Globus pallidus (tissue), 1 donor: ENCODE results near the gene CHRNB4.
"Not testable (repeated sequence)": the region's sequence is repeated elsewhere in the genome, so short reads cannot be mapped to it uniquely, and the experiment has no call there.

Experiments used
- DNase-seq: peaks from one replicate; pipeline ENCODE4 v3.0.0-alpha.2; 2015; ENCODE audit warnings: low spot score

The CHRNB4 gene

DNA sequence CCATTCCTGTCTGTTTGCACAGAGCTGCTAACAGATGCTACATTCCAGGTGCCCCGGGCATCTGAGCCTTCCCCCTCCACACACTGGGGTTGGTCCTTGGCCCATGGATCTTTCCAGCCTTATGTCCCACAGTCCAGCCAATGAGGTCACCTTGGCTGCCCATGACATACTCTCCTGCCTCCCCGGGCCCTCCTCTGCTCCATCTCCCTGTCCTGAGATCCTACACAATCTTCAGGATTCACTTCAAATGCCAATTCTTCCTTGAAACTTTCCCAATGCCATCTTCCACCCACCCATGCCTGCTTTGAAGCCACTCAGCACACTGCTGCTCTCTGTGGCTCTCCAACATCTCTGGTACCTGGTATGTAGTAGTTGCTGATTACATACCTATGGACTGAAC, 24.5 kb downstream of the CHRNB4 start:
- DNase-seq: no peak

DNA sequence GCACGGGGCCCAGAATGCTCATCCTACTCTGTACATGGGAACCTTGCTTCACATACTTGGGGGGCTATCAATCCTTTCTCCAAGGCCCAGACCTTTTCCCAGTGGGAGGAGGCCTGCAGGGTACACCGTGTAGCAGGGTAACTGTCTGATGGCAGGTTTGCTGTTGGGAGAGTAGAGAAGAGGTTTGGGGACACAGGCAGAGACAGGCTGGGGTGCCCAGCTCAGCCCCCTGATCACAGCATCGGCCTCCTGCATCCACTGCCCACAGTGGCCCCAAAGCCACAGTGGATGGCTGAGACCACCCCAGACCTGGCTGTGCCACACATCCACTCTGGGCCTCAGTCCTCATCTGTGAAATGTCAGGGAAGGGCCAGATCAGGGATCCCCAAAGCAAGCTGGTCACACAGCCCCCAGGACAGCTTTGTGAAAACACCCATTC, 25.8 kb downstream of the CHRNB4 start:
- DNase-seq: no peak

DNA sequence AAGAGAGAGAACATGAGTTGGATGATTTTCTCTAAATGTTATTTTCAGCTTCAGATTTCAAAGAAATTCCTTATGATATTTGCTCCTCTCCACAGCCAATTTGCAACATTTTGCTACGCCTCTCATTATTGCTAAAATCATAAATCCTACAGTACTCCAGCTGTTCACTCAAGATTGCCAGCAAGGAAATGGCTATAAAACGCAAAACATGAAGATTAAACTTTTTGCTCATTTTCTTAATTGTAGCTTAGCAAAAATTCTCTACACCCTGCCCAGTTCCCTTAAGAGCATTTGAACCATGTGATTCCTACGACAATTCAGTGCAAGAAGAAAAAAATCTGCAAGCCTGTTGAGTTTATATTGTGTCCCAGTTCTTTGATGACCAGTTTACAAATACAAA, 27.0 kb downstream of the CHRNB4 start:
- DNase-seq: no peak

DNA sequence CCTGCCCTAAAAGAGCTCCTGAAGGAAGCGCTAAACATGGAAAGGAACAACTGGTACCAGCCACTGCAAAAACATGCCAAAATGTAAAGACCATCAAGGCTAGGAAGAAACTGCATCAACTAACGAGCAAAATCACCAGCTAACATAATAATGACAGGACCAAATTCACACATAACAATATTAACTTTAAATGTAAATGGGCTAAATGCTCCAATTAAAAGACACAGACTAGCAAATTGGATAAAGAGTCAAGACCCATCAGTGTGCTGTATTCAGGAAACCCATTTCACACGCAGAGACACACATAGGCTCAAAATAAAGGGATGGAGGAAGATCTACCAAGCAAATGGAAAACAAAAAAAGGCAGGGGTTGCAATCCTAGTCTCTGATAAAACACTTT, 31.5 kb downstream of the CHRNB4 start:
- not testable (repeated sequence) for DNase-seq

DNA sequence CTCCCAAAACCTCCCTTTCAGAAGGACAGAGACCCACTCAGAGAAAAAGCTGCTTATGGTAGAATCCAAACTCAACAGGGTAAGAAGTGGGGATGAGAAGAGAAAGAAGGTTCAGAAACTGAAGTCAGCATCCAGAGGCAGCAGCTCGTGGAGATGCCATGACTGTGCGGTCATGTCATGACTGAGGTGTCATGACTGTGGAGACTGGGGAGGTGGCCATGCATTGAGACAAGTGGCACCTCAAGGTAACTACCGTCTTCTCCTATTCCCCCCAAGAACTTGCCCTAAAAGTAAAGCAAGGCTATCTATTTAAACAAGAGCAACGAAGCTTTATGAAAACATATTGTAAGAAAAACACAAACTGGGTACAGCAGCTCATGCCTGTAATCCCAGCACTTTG, 35.3 kb downstream of the CHRNB4 start:
- no peak for DNase-seq

DNA sequence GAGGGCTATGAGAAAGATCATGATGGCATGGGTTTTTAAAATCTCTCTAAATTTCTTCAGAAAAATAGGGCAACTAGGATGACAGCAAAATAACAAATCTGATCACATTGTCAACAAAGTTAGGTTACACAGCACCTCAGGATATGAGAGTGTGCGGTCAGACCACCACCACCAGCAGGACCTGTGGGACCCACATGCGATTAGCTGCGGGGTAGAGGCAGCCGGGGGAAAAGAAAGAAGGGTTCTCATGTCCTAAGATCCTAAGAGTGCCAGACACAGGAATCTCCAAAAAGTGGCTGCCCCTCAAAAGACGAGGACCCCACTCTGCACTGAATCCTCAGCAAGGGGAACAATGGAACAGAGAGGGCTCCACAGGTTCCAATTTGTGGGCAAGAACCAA, 35.8 kb downstream of the CHRNB4 start:
- DNase-seq: no peak

DNA sequence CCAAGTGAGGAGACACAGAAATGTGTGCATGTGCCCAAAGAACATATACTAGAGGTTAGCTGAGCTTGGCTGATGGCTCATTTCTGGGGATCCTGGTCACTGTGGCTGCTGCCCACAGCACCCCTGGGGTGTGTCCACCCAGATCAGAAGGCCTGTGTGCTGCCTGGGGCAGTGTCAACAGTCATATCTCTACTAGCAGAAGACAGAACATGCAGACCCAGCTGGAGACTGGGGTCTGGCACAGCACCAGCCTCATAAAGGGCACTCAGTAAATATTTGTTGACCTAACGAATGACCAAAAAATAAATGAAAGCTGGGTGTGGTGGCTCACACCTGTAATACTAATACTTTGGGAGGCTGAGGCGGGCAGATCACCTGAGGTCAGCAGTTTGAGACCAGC, 36.6 kb downstream of the CHRNB4 start:
- DNase-seq: no peak

DNA sequence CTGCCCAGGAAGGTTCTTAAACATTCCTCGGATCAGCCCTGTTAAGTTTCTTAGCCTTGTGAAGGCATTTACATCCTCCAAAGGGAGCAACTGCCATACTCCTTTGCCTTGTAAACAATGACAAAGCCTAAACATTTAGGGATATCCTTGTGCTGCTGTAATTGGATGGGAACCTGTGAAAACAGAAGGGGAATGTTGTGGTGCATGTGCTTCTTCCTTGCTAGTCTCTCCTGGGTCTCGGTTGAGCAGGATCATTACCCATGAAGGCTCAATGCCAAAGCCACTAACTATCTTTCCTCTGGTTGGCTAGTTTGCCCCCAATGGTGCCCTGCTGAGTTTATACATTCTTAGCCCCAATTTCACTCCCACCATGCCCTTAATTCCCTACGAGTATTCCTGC, 37.5 kb downstream of the CHRNB4 start:
- no peak for DNase-seq

DNA sequence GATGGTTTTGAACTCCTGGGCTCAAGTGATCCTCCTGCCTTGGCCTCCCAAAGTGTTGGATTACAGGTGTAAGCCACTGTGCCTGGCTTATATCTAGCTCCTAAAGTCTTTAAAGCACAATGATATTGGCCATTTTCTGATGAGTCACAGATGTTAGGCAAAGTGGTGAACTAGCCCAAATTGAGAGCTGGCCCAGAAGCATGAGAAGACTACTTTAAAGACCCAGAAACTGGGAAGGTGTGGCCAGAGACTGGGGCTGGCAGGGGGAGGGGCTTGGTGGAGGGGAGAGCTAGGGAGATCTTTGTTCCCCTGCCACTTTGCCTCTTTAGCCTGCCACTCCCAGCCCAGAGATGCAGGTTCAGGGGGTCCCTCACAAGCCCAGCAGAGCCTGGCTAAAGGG, 41.8 kb downstream of the CHRNB4 start:
- DNase-seq: no peak

DNA sequence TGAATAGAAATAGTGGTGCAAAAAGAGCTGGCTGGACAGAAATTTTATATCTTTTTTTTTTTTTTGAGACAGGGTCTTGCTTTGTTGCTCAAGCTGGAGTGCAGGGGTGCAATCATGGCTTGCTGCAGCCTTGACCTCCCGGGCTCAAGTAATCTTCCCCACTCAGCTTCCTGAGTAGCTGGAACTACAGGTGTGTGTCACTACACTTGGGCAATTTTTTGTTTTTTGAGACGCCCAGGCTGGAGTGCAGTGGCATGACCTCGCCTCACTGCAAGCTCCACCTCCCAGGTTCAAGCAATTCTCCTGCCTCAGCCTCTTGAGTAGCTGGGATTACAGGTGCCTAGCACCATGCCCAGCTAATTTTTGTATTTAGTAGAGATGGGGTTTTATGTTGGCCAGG, 42.7 kb downstream of the CHRNB4 start:
- DNase-seq: no peak

DNA sequence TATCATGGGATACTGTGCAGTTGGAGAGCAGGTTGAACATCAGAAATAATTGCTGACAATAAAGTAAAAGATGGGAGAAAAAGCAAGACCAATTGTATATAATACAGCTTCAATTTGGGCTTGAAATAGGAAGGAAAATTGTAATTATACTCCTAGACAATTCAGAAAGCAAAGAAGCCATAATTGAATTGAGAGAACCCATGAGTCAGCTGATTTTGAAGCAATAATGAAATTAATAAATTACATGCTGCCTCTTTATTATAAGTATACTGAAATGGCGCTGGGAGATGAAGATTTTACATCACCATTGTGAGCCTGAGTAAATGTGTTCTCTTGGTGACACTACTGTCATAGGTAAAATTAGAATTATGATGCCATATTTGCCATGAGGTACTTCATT, 43.4 kb downstream of the CHRNB4 start:
- DNase-seq: no peak

DNA sequence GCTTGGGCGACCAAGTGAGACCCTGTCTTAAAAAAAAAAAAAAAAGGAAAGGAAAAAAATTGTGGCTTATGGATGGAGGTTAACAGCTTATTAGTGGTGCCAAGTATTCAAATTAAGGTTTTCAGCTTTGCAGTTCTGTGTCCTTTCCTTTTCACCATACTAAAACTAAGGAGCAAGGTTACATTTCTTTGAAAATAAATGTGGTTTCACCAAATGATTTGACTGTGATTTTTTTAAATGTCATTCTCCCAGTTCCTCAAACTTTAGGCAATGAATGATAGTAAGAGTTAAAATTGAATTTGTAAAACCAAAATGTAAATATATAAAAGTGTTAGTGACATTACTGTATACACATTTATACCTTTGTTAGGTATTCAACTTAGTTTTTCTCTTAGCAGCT, 66.1 kb downstream of the CHRNB4 start:
- DNase-seq: no peak
